Gastrocnemius medialis (tissue), 4 donors: Measurements from ENCODE around the gene DBF4.

ENCODE experiments used
- CTCF ChIP-seq, 5 experiments: fragments of 450-650 bp in 3 of 5; fragments of 200-600 bp in 2 of 5; sonication (generic) in 2 of 5; IDR thresholded peaks in 4 of 5; conservative IDR thresholded peaks in 1 of 5; 1 replicate in 4 of 5; 2 replicates in 1 of 5; pipeline ENCODE4 v1.5.1; 2016 to 2019; ENCODE audit warnings: antibody characterized with exemption in 5 of 5, mild to moderate bottlenecking in 3 of 5, moderate library complexity in 3 of 5
- POLR2A ChIP-seq, 2 donors: fragments of 450-650 bp; IDR thresholded peaks; one replicate each; pipeline ENCODE4 v1.6.1; 2017; ENCODE audit warnings: antibody characterized with exemption in 2 of 2, mild to moderate bottlenecking in 2 of 2, moderate library complexity in 2 of 2

GRCh38 chr7:87912121-87912520 lies 35.8 kb downstream of the DBF4 start:
- no peak for TF ChIP-seq CTCF (IDR thresholded peaks at IDR 0.05 in 4 of 5, conservative IDR thresholded peaks at IDR 0.05 in 1 of 5)
- no peak for TF ChIP-seq POLR2A (IDR thresholded peaks at IDR 0.05)
